SK-N-SH (cell line): ENCODE results near the gene TAF13. TPM values are rescaled to one million over a fixed set of nuclear protein-coding genes. Genes with fewer than 3 reads are reported as not detected.

Experiments used
- CTCF ChIA-PET: fragments of 300-600, 350-600 bp; formaldehyde crosslinking; extraction: SDS; loops from one replicate; lab custom pipeline; 2021; lab: Yijun Ruan, JAX
- POLR2A ChIA-PET: fragments of 350-600 bp; sonication (Branson Sonifier 250); formaldehyde crosslinking; extraction: SDS; loops from one replicate; lab custom pipeline; 2020; ENCODE audit warnings: antibody characterized with exemption, inconsistent platforms; lab: Yijun Ruan, JAX
- DNase-seq: peaks from one replicate; pipeline ENCODE4 v3.0.0; 2012
- H2AFZ ChIP-seq: fragments of 200-600 bp; sonication (generic); 2 replicates; pipeline ENCODE4 v1.8.1; 2016; ENCODE audit warnings: antibody characterized with exemption, mild to moderate bottlenecking, low read depth
- H3F3A ChIP-seq: fragments of 200-600 bp; sonication (generic); replicated peaks from 2 replicates; pipeline ENCODE3; 2016; ENCODE audit warnings: antibody characterized with exemption, mild to moderate bottlenecking; ENCODE audit not compliant: insufficient read depth
- H3K27ac ChIP-seq, 2 experiments: fragments of 200-500 bp in 1 of 2; fragments of 200-600 bp in 1 of 2; sonication (Bioruptor generic) in 1 of 2; sonication (generic), shearing (Covaris generic) in 1 of 2; 2 replicates each; pipeline versions ENCODE4 v1.5.1 to v1.6.1; 2014 to 2016; ENCODE audit warnings: low read depth in 2 of 2, inconsistent platforms in 1 of 2, low read length in 1 of 2, mild to moderate bottlenecking in 1 of 2, mixed read lengths in 1 of 2
- H3K27me3 ChIP-seq: fragments of 200-600 bp; sonication (generic), shearing (Covaris generic); 2 replicates; pipeline ENCODE4 v1.6.1; 2016; ENCODE audit warnings: mixed run types; ENCODE audit not compliant: insufficient read depth
- H3K36me3 ChIP-seq, 2 experiments: fragments of 200-500 bp in 1 of 2; fragments of 200-600 bp in 1 of 2; sonication (Bioruptor generic) in 1 of 2; sonication (generic) in 1 of 2; replicated peaks in 1 of 2; 2 replicates each; pipeline versions ENCODE3 to v1.5.1; 2014 to 2016; ENCODE audit warnings: low read length in 1 of 2, mild to moderate bottlenecking in 1 of 2; ENCODE audit not compliant: insufficient read depth in 2 of 2, control insufficient read depth in 1 of 2
- H3K4me1 ChIP-seq, 2 experiments: fragments of 200-500 bp in 1 of 2; fragments of 200-600 bp in 1 of 2; sonication (Bioruptor generic) in 1 of 2; sonication (generic), shearing (Covaris generic) in 1 of 2; 2 replicates each; pipeline versions ENCODE4 v1.5.1 to v1.6.1; 2014 to 2016; ENCODE audit warnings: low read depth in 1 of 2, low read length in 1 of 2, mixed run types in 1 of 2; ENCODE audit not compliant: insufficient read depth in 2 of 2, control insufficient read depth in 1 of 2
- H3K4me2 ChIP-seq: fragments of 200-600 bp; sonication (generic), shearing (Covaris generic); 2 replicates; pipeline ENCODE4 v1.6.1; 2017; ENCODE audit warnings: mixed run types
- H3K4me3 ChIP-seq, 2 experiments: fragments of 200-500 bp in 1 of 2; fragments of 200-600 bp in 1 of 2; sonication (Bioruptor generic) in 1 of 2; sonication (generic), shearing (Covaris generic) in 1 of 2; 2 replicates each; pipeline versions ENCODE4 v1.5.1 to v1.8.1; 2014 to 2016; ENCODE audit warnings: low read depth in 2 of 2, inconsistent platforms in 1 of 2, low read length in 1 of 2, mild to moderate bottlenecking in 1 of 2, mixed read lengths in 1 of 2, moderate library complexity in 1 of 2
- H3K79me2 ChIP-seq: fragments of 200-600 bp; sonication (generic); 2 replicates; pipeline ENCODE4 v1.8.1; 2017; ENCODE audit warnings: mild to moderate bottlenecking; ENCODE audit not compliant: insufficient read depth
- H3K9ac ChIP-seq: fragments of 200-600 bp; sonication (generic); 2 replicates; pipeline ENCODE4 v1.6.1; 2017; ENCODE audit warnings: mixed run types
- H3K9me2 ChIP-seq: fragments of 200-600 bp; sonication (generic); 2 replicates; pipeline ENCODE4 v1.6.1; 2017; ENCODE audit warnings: mixed run types
- H3K9me3 ChIP-seq: fragments of 200-600 bp; sonication (generic); 2 replicates; pipeline ENCODE4 v1.6.1; 2017; ENCODE audit warnings: mixed run types, mild to moderate bottlenecking, moderate library complexity
- H4K20me1 ChIP-seq: fragments of 200-600 bp; sonication (generic); 2 replicates; pipeline ENCODE4 v1.6.1; 2017; ENCODE audit warnings: mild to moderate bottlenecking, mixed run types; ENCODE audit not compliant: insufficient read depth
- CHD2 ChIP-seq: fragments of 150-350 bp; IDR thresholded peaks from 2 replicates; pipeline ENCODE4 v1.6.1; 2018; ENCODE audit warnings: low read length; ENCODE audit not compliant: partially characterized antibody
- EZH2phosphoT487 ChIP-seq: fragments of 200-600 bp; sonication (generic); IDR thresholded peaks from 2 replicates; pipeline ENCODE4 v1.6.1; 2017; ENCODE audit warnings: low read depth, mixed run types, mild to moderate bottlenecking, antibody characterized with exemption, moderate library complexity, borderline replicate concordance
- FOSL2 ChIP-seq: IDR thresholded peaks from 2 replicates; pipeline ENCODE4 v1.4.0; 2012; ENCODE audit warnings: low read depth, mild to moderate bottlenecking, moderate library complexity, borderline replicate concordance
- FOXJ3 ChIP-seq: sonication (generic); formaldehyde crosslinking; IDR thresholded peaks from 2 replicates; pipeline ENCODE4 v1.5.1; 2020; ENCODE audit warnings: mild to moderate bottlenecking, missing genetic modification reagents
- FOXM1 ChIP-seq: IDR thresholded peaks from 2 replicates; pipeline ENCODE4 v1.4.0; 2012; ENCODE audit warnings: low read depth, mild to moderate bottlenecking
- GABPA ChIP-seq: IDR thresholded peaks from 2 replicates; pipeline ENCODE4 v1.4.0; 2012; ENCODE audit warnings: low read depth, mild to moderate bottlenecking
- NRF1 ChIP-seq: IDR thresholded peaks from 2 replicates; pipeline ENCODE4 v1.6.1; 2012; ENCODE audit warnings: low read depth, mild to moderate bottlenecking, low read length
- RCOR1 ChIP-seq: fragments of 150-350 bp; IDR thresholded peaks from 2 replicates; pipeline ENCODE4 v1.6.1; 2017; ENCODE audit warnings: antibody characterized with exemption, low read length
- SIN3A ChIP-seq: IDR thresholded peaks from 2 replicates; pipeline ENCODE4 v1.6.1; 2012; ENCODE audit warnings: low read depth, mild to moderate bottlenecking, low read length, moderate library complexity, borderline replicate concordance
- SMC3 ChIP-seq: IDR thresholded peaks from 2 replicates; pipeline ENCODE4 v1.6.1; 2012; ENCODE audit warnings: low read depth, low read length, improper control_type of control experiment
- TAF1 ChIP-seq: IDR thresholded peaks from 2 replicates; pipeline ENCODE4 v1.6.1; 2012; ENCODE audit warnings: low read depth, mild to moderate bottlenecking, low read length, moderate library complexity, borderline replicate concordance
- WGBS: methylation state at CpG from one replicate; pipeline ENCODE4 v1.1.6; 2017; ENCODE audit warnings: low lambda C conversion rate; 5-methylcytosine and 5-hydroxymethylcytosine counted together
- polyA plus RNA-seq, 3 experiments: library from polyadenylated mRNA; depleted of rRNA; stranded (reverse); fragments of >200 nt; gene quantifications; 2 replicates each; pipeline ENCODE4 v1.2.3, GENCODE V29; 2012
- TF ChIP-seq, protein P1 (sequence below): IDR thresholded peaks from 2 replicates; pipeline ENCODE4; 2012
- TF ChIP-seq, protein P2 (sequence below): IDR thresholded peaks from 2 replicates; pipeline ENCODE4 v1.6.1; 2012; ENCODE audit warnings: mild to moderate bottlenecking, low read depth, low read length, moderate library complexity
- TF ChIP-seq, protein P3 (sequence below): fragments of 150-350 bp; IDR thresholded peaks from 2 replicates; pipeline ENCODE4 v1.6.1; 2016; ENCODE audit warnings: mild to moderate bottlenecking, low read depth, low read length
- TF ChIP-seq, protein P4 (sequence below): IDR thresholded peaks from 2 replicates; pipeline ENCODE4 v1.4.0; 2012; ENCODE audit warnings: low read depth, borderline replicate concordance
- TF ChIP-seq, protein P5 (sequence below): IDR thresholded peaks from 2 replicates; pipeline ENCODE4 v1.4.0; 2012; ENCODE audit warnings: low read depth, borderline replicate concordance
- TF ChIP-seq, protein P6 (sequence below): fragments of 200-600 bp; sonication (generic); IDR thresholded peaks from 2 replicates; pipeline ENCODE4 v1.6.1; 2017; ENCODE audit warnings: antibody characterized with exemption, mild to moderate bottlenecking, moderate library complexity
- TF ChIP-seq, protein P7 (sequence below): fragments of 150-350 bp; IDR thresholded peaks from 2 replicates; pipeline ENCODE4 v1.6.1; 2017; ENCODE audit warnings: antibody characterized with exemption, low read length, low read depth, borderline replicate concordance

The TAF13 gene
- polyA plus RNA-seq, 1 of the 3 experiments (the other 2 are of a cell fraction): 16.0 TPM

DNA sequence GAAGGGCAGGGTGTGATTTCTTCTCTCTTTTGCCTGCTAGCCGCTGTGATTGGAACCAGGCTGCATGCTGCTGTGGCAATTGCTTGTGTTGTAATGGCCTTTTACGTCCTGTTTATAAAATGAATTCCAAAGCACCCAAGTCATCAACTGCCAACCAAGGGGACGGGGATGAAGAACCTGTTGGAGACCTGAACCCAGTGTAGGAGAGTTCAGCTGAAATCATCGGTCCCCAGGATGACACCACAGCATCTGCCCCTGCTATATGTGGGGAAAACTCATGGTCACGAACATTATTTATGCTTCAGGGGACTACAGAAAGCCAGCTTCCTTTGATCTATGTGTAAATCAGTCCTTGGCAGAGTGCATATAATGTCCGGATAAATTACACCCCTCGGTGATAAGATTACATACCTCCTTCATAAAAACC, 18.6 kb upstream of the TAF13 start:
- Histone ChIP-seq H3K27me3 (no peaks in the 10 kb centered on the region), H2AFZ (no peak overlapping the region), H3K9me2 (no peaks in the 10 kb centered on the region), H3K79me2 (peaks cover 51% of the 10 kb centered on the region), H3K4me3 (no peak overlapping the region), H4K20me1 (no peaks in the 10 kb centered on the region; the same call in 1 of the 2 replicates), H3K36me3 (peaks cover 18 to 25% of the 10 kb centered on the region in 2 experiments), H3K9ac (no peak overlapping the region), H3K27ac (no peak overlapping the region), H3K9me3 (no peaks in the 10 kb centered on the region), H3F3A (peaks cover 19% of the 10 kb centered on the region), H3K4me1 (peaks cover 4 to 5% of the 10 kb centered on the region in 2 experiments; a peak in 2 of 4 replicates), H3K4me2 (no peak overlapping the region)
- 82% methylated on average over 7 of the region's 7 CpGs for WGBS
- ChIA-PET CTCF (interaction anchor here (1.0 kb wide), 1 partner anchor 18 kb away, joined by 4 read pairs; a partner anchor contains a TSS), POLR2A (no interaction called here)
- DNase-seq: no peak
- TF ChIP-seq TAF1 (no peak), NRF1 (no peak), SIN3A (no peak), GABPA (no peak), FOXM1 (no peak), SMC3 (no peak), EZH2phosphoT487 (no peak), FOXJ3 (CRISPR knock-in tag) (no peak), CHD2 (no peak), RCOR1 (no peak), FOSL2 (no peak)
- TF ChIP-seq, protein P1, sequence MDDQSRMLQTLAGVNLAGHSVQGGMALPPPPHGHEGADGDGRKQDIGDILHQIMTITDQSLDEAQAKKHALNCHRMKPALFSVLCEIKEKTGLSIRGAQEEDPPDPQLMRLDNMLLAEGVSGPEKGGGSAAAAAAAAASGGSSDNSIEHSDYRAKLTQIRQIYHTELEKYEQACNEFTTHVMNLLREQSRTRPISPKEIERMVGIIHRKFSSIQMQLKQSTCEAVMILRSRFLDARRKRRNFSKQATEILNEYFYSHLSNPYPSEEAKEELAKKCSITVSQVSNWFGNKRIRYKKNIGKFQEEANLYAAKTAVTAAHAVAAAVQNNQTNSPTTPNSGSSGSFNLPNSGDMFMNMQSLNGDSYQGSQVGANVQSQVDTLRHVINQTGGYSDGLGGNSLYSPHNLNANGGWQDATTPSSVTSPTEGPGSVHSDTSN: no peak
- TF ChIP-seq, protein P2, sequence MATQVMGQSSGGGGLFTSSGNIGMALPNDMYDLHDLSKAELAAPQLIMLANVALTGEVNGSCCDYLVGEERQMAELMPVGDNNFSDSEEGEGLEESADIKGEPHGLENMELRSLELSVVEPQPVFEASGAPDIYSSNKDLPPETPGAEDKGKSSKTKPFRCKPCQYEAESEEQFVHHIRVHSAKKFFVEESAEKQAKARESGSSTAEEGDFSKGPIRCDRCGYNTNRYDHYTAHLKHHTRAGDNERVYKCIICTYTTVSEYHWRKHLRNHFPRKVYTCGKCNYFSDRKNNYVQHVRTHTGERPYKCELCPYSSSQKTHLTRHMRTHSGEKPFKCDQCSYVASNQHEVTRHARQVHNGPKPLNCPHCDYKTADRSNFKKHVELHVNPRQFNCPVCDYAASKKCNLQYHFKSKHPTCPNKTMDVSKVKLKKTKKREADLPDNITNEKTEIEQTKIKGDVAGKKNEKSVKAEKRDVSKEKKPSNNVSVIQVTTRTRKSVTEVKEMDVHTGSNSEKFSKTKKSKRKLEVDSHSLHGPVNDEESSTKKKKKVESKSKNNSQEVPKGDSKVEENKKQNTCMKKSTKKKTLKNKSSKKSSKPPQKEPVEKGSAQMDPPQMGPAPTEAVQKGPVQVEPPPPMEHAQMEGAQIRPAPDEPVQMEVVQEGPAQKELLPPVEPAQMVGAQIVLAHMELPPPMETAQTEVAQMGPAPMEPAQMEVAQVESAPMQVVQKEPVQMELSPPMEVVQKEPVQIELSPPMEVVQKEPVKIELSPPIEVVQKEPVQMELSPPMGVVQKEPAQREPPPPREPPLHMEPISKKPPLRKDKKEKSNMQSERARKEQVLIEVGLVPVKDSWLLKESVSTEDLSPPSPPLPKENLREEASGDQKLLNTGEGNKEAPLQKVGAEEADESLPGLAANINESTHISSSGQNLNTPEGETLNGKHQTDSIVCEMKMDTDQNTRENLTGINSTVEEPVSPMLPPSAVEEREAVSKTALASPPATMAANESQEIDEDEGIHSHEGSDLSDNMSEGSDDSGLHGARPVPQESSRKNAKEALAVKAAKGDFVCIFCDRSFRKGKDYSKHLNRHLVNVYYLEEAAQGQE: no peak
- TF ChIP-seq, protein P3, sequence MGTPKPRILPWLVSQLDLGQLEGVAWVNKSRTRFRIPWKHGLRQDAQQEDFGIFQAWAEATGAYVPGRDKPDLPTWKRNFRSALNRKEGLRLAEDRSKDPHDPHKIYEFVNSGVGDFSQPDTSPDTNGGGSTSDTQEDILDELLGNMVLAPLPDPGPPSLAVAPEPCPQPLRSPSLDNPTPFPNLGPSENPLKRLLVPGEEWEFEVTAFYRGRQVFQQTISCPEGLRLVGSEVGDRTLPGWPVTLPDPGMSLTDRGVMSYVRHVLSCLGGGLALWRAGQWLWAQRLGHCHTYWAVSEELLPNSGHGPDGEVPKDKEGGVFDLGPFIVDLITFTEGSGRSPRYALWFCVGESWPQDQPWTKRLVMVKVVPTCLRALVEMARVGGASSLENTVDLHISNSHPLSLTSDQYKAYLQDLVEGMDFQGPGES: no peak
- TF ChIP-seq, protein P4, sequence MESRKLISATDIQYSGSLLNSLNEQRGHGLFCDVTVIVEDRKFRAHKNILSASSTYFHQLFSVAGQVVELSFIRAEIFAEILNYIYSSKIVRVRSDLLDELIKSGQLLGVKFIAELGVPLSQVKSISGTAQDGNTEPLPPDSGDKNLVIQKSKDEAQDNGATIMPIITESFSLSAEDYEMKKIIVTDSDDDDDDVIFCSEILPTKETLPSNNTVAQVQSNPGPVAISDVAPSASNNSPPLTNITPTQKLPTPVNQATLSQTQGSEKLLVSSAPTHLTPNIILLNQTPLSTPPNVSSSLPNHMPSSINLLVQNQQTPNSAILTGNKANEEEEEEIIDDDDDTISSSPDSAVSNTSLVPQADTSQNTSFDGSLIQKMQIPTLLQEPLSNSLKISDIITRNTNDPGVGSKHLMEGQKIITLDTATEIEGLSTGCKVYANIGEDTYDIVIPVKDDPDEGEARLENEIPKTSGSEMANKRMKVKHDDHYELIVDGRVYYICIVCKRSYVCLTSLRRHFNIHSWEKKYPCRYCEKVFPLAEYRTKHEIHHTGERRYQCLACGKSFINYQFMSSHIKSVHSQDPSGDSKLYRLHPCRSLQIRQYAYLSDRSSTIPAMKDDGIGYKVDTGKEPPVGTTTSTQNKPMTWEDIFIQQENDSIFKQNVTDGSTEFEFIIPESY: no peak
- TF ChIP-seq, protein P5, sequence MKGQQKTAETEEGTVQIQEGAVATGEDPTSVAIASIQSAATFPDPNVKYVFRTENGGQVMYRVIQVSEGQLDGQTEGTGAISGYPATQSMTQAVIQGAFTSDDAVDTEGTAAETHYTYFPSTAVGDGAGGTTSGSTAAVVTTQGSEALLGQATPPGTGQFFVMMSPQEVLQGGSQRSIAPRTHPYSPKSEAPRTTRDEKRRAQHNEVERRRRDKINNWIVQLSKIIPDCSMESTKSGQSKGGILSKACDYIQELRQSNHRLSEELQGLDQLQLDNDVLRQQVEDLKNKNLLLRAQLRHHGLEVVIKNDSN: no peak
- TF ChIP-seq, protein P6, sequence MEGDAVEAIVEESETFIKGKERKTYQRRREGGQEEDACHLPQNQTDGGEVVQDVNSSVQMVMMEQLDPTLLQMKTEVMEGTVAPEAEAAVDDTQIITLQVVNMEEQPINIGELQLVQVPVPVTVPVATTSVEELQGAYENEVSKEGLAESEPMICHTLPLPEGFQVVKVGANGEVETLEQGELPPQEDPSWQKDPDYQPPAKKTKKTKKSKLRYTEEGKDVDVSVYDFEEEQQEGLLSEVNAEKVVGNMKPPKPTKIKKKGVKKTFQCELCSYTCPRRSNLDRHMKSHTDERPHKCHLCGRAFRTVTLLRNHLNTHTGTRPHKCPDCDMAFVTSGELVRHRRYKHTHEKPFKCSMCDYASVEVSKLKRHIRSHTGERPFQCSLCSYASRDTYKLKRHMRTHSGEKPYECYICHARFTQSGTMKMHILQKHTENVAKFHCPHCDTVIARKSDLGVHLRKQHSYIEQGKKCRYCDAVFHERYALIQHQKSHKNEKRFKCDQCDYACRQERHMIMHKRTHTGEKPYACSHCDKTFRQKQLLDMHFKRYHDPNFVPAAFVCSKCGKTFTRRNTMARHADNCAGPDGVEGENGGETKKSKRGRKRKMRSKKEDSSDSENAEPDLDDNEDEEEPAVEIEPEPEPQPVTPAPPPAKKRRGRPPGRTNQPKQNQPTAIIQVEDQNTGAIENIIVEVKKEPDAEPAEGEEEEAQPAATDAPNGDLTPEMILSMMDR: no peak
- TF ChIP-seq, protein P7, sequence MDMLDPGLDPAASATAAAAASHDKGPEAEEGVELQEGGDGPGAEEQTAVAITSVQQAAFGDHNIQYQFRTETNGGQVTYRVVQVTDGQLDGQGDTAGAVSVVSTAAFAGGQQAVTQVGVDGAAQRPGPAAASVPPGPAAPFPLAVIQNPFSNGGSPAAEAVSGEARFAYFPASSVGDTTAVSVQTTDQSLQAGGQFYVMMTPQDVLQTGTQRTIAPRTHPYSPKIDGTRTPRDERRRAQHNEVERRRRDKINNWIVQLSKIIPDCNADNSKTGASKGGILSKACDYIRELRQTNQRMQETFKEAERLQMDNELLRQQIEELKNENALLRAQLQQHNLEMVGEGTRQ: no peak
